HG03521 (cell line): ENCODE data around the gene SIK3.
"Not testable (repeated sequence)": the region's sequence is repeated elsewhere in the genome, so short reads cannot be mapped to it uniquely, and the experiment has no call there.

Experiments used
- ATAC-seq: cut with Tn5 transposase; IDR thresholded peaks from one replicate; pipeline ENCODE4 v1.9.1; 2021; ENCODE audit warnings: mild to moderate bottlenecking, moderate library complexity; ENCODE audit not compliant: unreplicated experiment

SIK3 gene

DNA sequence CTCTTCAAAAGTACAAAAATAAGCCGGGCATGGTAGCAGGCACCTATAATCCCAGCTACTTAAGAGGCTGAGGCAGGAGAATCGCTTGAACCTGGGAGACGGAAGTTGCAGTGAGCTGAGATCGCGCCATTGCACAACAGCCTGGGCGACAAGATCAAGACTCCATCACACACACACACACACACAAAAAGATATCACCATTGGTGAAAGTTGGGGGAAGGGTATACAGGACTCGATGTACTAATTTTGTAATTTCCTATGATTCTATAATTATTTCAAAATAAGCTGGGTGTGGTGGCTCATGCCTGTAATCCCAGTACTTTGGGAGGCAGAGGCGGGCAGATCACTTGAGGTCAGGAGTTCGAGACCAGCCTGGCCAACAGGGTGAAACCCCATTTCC lies 48.1 kb downstream of the SIK3 start:
- not testable (repeated sequence) for ATAC-seq

DNA sequence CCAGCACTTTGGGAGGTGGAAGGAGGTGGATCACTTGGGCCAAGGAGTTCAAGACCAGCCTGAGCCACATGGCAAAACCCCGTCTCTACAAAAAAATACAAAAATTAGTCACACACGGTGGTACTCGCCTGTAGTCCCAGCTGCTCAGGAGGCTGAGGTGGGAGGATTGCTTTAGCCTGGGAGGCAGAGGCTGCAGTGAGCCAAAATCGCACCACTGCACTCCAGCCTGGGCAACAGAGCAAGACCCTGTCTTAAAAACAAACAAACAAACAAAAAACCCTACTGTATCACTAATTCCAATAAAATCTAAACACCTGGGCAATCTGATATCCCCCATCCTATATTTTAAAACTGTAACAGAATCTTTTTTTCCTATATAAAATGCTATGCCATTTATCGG lies 51.6 kb downstream of the SIK3 start:
- ATAC-seq, result not testable (repeated sequence)

DNA sequence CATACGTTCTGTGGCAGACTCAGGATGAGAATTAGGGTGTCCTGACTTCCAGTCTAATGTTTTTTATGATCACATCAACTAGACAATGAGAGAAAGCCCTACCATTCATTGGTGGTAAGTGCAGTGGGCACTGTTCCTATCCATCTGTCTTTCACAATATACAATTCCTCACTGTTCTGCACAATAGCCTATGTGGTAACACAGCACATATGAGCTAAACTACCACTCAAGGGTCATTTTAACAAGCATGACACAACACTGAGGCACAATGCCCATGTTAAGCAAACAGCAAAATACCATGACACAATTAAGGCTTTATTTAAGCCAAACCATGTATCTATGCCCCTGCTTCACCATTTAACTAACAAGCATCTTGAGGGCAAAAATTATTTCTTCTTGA lies 52.3 kb downstream of the SIK3 start:
- ATAC-seq, result no peak

DNA sequence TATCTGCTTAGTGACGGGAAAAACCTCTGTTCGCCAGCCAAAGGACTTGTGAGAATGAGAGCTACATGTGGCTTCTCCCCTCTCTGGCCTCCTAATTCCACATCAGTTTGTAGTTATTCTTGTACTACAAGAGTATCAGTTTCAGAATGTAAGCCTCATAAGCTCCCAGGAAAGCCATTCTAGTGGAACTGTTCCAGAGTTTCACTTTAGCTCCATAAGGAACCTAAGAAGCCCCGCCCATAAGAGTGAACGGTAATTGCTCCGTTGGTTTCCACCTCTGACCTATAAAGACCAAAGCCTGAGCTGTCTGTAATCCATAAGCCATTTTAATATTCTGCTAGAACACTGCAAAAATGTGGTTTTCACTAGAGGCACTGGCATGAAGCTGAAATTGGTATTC lies 53.0 kb downstream of the SIK3 start:
- ATAC-seq, result no peak

DNA sequence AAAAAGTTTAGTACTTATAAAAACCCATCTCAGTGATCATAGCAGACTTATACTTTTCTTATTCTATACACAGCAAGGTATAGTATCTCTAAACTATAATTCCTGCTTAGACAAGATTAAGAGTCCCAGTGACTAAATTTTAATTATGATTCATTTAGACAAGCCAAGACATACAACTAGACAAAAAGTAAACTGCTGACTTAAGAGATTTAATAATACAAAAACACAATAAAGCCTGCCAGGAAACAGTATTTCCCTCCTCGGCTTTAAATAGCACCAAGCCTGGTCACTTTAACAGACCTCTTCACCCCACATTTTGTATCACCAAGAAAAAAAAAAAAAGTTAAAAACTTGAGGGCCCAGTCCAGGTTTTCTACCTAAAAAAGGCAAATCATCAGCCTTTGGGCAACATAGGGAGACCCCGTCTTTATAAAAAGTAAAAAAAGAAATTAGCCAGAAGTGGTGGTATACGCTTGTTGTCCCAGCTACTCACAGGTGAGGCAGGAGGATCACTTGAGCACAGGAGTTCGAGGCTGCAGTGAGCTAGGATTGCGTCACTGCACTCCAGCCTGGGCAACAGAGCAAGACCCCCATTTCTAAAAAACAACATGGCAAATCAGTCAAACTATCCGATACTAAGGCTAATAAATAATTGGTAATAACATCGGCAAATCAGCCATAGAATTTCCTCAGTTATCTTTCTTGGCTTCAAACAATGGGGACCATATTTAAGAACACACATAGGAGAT lies 53.8 kb downstream of the SIK3 start:
- ATAC-seq, result no peak

DNA sequence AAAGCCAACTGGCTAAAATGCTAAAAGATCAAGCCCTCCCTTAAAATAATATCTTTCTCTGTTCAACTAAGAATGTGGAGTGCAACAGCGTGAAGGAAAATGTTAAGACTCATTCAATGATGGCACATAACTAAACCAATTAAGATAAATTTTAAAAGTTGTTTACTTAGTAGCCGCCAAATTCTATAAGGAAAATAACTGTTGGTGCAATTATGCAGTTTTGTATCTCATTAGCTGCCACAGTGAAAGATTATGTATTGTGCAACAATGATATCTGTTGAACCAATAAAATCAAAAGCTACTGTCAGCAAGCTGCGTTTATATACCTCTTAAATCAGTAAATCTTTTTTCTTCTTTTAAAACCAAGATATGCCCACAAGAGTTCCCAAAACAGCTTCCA lies 55.5 kb downstream of the SIK3 start:
- no peak for ATAC-seq

DNA sequence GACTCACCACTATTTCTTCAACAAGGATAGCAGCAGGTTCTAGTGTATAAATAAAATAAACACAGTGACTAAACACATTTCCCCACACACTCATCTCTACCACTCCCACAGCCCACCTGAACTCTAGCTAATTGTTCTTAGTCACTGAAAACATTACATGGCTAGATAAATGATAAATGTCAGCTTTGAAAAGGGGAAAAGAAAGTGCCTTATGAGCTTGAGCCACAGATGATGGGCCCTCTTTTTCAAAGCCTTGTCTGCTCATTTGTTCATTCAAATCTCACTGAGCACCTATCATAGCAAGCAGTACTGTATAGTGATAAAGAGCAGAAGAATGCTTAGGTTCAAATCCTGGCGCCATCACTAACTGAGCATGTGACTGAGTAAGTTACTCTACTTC lies 58.3 kb downstream of the SIK3 start:
- ATAC-seq, result no peak

DNA sequence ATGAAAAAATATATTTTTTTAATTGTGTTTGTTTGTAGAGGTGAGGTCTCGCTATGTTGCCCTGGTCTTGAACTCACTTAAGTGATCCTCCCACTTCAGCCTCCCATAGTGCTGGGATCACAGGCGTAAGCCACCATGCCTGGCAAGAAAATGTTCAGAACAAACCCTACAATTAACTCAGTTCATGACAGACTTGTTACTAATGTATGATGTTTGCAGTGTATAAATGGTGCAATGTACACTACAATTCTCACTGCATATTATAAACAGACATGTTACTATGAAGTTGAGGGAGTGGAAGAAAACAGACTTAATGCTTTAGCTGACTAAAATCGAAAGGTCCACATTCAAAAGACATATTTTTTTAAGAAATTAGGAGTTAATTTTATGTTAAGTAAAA lies 59.0 kb downstream of the SIK3 start:
- no peak for ATAC-seq

DNA sequence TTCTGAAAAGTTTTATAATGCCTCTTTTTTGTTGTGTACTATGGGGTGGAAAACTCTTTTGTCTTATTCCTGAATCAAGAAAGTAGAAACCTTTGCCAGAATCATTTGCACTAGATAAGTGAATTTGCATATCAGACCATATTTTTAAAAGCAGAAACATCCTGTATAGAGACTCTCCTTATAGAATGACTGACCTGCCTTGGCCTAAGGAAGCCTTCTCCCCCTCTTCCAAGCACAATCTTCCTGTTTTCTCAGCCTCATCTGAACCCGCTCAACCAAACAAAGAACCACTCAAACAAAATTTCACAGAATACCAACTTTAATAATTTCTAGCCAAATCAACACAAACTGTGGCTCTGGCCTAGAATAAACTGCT lies 60.3 kb downstream of the SIK3 start:
- no peak for ATAC-seq

DNA sequence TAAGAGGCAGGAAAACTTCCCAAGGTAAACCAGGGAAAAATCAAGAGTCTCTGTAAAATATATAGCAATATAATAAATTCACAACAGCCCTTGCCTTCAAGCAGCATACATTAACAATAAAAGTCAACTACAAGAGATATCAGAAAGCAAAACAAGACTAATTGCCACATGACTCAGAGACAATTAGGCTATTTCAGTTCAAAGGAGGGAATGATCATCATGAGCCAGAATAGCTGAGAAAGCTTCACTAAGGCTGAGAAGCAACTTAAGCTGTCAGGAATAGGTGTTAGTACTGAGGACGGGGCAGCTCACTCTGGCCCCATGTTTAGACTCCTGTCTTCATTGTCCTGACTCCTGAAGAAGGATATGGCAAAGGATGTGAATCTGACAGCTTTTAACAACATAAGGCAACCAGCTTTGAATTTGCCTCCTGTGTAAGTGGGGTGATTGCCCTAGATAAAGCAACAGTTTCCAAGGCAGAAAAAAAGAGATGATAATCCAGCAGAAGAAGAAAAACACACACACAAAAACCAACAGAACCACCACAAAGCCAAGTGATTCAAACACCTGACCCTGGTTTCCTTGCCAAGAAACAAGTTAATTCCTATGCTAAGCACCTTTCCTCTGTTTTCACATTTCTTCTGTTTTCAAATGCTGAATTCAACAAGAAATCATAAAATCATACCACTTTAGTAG lies 60.8 kb downstream of the SIK3 start:
- no peak for ATAC-seq

DNA sequence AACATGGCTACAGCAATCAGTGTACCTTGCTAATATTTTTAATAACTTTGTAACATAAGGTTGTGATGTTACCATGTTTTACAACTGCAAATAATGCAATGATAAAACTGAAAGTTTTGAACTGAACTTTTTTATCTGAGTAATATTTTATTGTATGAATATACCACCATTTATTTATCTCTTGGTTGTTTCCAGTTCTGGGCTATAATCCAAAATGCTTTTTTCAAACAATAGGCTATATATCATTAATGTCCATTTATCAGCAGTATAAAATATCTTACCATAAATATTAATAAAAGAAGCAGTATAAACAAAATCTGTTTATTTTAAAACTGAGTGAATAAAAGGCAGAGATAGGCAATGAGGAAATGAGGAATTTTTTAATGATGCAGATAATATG lies 63.3 kb downstream of the SIK3 start:
- ATAC-seq, result no peak

DNA sequence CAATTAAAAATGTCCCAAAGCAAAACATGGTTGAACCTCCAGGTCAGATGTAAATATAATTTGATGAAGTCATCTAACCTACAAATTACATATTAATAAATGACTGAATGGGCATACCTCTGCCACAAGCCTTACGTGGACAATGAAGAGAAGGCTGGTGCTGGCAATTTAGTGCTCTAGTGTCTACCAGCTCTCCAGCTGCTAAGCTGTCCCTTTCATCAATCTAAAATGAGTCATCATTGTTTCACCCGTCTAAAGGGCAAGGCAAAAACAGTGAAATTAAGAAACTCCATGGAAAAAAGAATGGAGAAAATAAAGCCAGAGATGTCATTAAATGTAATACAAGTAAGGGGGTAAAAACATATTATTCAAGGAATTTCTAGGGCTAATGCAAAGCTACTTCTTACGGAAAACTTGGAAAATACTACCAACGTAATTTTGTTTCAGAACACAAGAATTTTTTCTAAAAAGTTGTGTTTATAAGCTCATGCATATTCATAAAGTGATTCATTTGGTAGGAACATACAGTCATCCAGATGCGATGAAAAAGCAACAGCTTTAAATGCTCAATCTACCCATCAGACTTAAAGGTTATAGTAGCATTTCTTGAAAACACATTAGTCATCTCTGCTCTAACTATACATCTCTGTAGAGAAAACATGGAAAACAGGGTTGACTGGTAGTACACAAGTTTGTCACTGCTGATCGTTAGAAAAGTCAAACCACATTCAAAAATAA lies 71.5 kb downstream of the SIK3 start:
- no peak for ATAC-seq

DNA sequence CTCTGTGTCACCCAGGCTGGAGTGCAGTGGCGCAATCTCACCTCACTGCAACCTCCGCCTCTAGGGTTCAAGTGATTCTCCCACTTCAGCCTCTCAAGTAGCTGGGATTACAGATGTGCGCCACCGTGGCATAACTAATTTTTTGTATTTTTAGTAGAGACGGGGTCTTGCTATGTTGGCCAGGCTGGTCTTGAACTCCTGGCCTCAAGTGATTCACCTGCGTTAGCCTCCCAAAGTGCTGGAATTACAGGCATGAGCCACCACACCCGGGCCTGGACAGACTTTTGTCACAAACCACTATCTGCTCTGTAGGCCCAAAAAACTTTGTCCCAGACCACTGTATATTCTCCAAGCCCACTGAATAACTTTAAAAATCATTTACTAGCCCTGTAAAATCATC lies 74.5 kb downstream of the SIK3 start:
- ATAC-seq, result not testable (repeated sequence)

DNA sequence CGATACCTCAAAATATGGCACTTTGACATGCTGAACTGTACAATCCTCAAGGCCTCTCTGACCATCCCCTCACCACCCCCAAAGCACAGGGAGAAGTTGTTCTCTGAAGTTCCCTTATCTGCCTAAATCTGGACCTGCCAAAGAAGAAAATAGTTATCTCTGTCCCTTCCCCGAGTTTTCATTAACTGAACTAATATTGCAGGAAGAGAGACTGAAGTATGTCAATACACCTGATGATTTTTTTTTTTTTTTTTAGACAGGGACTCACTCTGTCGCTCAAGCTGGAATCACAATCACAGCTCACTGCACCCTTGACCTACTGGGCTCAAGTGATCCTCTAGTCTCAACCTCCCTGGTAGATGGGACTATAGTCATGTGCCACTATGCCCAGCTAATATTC lies 75.0 kb downstream of the SIK3 start:
- ATAC-seq, result no peak

DNA sequence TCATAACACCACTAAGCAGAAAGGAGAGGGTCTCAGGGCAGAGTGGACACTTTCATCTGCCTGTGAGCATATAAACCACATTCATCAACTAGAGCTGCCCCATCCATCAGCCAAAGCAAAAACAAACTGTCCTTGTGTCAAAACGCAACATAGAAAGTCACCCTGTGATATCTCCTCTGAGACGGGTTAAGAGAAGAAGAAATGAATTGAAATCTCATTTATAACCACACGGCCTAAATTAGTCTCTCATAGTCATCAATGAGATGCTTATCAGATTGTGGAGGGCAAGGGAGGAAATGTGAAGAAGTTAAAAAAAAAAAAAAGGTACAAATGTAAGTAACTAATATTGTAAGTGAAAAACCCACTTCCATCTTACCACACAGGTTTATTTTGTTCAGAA lies 75.7 kb downstream of the SIK3 start:
- no peak for ATAC-seq

DNA sequence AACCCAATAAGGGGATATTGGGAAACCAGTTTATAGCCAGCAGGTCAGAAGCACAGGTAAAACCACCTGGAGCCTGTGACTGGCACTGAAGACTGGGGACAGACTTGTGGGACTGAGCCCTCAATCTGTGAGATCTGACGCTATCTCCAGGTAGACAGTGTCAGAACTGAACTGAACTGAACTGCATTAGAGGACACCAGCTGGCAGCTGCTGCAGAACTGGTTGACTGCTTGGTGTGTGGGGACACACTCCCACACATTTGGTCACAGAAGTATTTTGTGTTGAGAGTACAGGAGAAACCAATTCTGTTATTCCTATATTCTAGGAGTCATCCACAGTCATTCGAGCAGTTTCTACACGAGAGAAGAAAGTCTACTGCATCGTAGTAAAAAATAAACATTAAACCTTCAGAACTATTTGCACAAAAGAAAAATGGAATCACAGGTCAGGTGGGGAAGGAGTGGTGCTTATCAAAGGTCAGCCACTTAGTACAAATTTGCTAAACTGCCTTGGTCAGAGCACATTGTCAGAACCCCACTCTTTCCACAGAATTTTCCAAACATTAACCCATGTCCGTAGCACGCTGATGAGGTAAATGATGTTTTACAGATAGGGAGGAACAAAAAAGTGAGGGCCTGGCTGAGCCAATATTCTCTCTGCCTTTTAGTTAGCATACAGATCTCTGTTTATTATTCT lies 77.2 kb downstream of the SIK3 start:
- ATAC-seq, result no peak

DNA sequence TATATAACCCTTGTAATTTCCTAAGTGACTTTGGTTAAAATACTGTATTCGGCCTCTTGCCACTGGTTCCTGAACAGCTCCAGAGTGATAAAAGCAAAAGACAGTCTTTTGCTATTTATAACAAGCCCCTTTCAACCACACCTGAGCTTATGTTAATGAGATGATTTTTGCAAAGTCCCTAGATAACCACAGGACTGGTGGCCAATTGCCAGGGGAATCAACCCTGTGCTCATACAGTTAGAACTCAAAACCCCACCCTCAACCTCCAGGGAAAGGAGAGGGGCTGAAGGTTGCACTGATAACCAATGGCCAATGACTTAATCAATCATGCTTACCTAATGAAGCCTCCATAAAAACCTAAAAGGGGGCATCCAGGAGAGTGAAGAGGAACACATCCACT lies 77.9 kb downstream of the SIK3 start:
- no peak for ATAC-seq

DNA sequence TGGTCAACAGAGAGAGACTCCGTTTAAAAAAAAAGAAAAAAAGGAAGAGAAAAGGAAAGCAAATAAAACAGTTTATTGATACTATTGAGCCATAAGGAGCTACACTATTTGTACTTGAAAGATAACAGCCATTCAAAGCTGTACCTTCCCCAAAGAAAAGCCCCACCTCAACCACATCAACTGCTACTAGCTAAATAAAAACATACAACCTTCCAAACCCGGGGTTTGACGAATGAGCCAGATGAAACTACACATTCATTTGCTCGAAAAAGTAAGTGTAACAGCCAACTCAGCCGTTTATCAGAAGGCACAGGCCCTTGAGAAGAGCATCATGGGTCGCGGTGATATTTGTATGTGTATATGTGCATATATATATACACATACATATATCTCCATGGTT lies 78.4 kb downstream of the SIK3 start:
- ATAC-seq, result no peak

DNA sequence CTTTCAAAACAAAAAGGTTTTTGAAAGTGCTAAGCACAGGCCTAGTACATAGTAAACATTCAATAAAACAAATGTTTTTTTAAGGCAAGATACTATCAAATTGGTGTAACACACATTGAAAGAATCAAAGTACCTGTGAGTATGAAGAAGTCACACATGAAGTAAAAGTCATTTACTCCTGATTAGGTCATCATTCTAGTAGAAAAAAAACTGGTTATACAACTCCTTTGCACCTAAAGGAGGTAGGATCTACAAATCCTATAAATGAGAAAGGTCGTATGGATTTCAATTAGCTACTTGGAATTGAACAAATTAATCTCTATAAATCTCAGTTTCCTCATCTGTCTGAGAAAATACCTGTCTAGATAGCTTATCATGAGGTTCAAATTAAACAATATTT lies 80.8 kb downstream of the SIK3 start:
- no peak for ATAC-seq

DNA sequence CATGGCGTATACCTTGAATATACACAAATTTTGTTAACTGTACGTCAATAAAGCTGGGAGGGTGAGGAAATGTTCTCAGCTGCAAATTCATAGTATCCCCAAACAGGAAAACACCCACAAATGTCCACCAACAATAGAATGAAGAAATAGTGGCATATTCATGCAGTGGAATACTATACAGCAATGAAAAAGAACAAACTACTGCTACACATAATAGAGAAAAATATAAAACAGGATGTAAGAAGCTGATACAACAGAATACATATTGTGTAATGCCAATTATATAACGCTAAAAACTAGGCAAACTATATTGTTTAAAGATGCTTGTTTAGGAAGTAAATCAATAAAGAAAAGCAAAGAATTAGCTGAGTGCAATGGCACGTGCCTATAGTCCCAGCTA lies 81.5 kb downstream of the SIK3 start:
- no peak for ATAC-seq

DNA sequence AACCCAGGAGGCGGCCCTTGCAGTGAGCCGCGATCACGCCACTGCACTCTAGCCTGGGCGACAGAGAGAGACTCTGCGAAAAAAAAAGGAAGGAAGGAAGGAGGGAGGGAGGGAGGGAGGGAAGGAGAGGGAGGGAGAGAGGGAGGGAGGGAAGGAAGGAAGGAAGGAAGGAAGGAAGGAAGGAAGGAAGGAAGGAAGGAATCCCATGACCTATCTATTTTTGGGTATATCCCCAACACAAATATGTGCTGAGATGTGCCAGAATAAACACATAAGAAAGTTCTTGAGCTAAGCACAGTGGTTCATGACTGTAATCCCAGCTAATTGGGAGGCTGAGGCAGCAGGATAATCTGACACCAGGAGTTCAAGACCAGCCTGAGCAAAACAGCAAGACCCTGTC lies 82.0 kb downstream of the SIK3 start:
- no peak for ATAC-seq

DNA sequence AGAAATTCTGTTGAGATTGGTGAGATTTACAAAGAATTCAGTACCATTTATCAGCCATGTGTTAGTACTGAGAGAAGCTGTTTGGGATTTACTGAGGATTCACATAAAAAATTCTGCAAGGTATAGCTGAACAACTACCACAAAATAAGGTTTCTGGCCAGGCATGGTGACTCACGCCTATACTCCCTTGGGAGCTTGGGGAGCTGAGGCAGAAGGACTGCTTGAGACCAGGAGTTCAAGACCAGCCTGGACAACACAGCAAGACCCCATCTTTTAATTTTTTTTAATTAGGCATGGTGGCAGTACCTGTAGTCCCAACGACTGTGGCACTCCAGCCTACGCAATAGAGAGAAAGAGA lies 86.7 kb downstream of the SIK3 start:
- ATAC-seq, result no peak
